ENCODE results near the gene EHF.
"Not testable (repeated sequence)": the region's sequence is repeated elsewhere in the genome, so short reads cannot be mapped to it uniquely, and the experiment has no call there.

The EHF gene

DNA sequence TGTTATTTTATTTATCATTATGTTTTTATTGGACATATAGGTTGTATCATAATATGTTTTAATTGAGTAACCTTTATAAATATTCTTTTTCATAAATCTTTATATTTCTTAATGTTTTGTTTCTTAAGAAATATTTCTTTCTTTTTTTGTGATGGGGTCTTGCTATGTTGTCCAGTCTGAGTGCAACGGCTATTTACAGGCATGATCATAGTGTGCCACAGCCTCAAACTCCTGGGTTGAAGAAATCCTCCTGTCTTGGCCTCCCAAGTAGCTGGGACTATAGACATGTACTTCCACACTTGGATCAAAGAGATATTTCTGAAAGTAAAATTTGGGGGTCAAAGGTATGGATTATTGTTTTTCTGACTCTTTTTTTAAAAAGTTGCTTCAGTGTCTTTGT lies 53.1 kb downstream of the EHF start:
- DNase-seq = no peak

DNA sequence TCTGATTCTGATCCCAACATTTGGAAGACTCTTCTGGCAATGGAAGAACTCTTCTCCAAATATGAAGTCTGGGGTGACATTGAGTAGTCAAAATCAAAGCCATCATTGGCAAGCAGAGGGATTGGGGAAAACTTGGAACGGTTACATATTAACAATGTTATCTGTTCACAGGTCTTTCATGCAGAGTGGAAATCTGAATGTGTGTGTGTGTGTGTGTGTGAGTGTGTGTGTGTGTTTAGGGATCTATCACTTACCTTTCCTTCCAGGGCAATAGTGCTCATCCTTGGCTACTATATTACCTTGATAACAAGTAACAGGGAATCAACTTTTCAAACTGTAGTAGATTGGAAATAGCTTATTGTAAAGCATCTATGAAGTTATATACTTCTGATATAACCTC lies 55.3 kb downstream of the EHF start:
- no peak for DNase-seq

DNA sequence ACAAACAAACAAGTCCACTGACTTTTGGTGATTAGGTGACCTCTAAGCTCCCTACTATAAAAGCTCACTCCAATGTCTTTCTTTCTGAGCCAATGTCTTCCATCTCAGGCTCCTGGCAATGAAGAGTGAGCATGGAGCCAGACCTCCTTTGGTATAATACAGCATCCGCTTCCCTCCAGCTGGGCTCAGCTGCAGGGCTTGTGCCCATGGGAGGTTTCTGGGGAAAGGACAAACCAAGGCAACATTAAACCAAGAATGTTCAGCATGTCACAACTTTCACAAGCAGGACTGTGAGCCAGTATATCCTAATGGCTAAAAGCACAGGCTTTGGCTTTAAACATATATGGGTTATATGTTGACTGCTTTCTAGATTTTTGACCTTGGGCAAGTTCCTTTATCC lies 58.8 kb downstream of the EHF start:
- DNase-seq = no peak

DNA sequence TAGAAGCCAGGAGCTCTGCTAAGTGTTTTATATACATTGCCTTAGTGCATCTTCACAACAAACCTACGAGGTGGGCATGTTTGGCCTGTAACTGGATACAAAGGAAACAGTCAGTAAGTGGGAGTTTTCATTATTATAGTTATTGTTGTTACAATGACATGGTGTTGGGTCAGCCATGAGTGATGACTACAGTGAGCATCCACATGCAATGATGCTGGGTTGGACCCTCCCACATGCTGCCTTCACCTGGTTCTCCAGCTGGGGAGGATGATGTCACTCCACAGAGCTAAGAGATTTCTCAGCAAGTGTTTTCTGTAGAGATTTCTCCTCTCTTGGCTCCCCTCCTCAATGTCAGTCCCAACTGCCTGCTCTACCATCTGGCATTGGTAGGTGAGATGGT lies 59.3 kb downstream of the EHF start:
- no peak for DNase-seq

DNA sequence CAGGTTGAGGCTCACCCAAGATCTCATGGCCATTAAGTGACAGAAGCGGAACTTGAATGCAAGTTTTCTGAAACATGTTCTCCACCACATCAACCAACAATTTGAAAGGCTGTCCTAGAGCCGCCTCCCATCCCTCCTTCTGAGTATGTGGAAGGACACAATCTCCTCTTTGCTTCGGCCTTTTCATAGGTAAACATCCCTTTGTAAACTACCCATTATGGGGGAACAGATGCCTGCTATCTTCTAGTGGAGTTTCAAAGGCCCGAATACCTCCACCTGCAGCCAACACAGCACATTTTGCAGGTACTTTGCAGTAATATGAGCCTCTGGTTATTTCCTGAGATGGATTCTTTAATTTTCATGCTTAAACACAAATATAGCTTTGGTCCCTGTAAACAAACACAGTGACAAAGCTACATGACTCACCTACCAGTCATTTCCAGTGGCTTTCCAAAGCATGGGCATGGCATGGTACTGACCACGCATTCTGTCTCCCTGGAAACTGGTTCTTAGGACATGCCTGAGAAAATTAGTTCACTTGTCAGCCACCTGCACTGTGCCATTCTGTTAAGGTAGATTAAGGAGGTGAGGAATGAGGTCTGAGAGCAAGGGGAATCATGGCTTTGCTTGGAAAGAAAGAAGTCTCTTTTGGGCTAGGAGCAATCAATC lies 60.2 kb downstream of the EHF start:
- no peak for DNase-seq

DNA sequence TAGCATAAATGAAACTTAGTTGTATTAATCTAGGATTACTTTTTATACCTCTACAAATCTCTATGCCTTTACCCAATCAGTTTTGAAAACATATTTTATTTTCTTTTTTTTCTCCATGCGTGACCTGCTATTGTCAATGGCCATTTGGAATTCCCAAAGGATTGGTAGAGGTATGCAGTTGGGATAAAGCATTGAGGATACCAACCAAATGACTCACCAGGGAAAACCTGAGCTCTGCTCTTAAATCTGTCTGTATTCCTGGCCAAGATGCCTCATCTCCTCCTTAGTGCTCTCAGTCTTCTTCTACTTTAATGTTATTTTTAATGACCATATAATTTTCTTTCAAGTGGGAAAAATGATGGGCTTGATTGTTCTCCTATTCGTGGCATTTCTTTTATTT lies 61.9 kb downstream of the EHF start:
- no peak for DNase-seq

DNA sequence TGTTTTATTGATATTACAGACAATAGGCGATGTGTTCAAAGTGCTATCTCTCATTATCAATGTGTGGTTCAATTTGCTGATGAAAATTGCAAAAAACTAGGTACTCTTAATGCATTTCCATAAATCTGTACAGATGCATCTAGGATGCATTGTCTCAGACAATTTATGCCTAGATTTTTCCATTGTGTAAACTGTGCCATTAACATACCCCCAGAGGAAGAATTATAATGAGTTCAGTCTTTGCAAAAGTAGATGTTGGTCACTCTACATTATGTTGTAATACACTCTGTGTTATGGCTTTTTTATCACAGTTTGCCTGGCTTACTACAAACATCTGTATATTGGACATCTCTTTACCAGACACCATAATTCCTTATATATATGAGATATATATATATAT lies 62.5 kb downstream of the EHF start:
- no peak for DNase-seq

DNA sequence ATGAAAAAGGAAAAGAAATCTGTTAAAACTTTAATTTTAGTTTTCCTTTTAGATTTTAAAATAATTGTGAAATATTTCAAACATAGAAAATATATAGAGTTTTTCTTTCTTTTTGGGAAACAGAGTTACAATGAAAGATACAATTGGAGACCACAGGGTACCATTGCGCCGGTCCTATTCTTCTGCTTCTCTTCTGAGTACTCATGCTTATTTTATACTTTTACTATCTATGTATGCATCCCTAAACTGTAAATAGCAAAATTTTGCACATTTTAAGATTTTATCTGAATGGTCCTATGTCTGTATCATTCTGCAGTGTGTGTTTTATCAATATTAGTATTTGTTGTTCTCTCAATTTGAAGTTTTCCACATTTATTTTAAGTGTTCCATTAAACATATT lies 65.0 kb downstream of the EHF start:
- no peak for DNase-seq

DNA sequence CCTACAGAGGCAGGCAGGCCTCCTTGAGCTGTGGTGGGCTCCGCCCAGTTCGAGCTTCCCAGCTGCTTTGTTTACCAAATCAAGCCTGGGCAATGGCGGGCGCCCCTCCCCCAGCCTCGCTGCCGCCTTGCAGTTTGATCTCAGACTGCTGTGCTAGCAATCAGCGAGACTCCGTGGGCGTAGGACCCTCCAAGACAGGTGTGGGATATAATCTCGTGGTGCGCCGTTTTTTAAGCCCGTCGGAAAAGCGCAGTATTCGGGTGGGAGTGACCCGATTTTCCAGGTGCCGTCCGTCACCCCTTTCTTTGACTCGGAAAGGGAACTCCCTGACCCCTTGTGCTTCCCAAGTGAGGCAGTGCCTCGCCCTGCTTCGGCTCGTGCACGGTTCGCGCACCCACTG lies 71.4 kb downstream of the EHF start:
- DNase-seq = not testable (repeated sequence)

DNA sequence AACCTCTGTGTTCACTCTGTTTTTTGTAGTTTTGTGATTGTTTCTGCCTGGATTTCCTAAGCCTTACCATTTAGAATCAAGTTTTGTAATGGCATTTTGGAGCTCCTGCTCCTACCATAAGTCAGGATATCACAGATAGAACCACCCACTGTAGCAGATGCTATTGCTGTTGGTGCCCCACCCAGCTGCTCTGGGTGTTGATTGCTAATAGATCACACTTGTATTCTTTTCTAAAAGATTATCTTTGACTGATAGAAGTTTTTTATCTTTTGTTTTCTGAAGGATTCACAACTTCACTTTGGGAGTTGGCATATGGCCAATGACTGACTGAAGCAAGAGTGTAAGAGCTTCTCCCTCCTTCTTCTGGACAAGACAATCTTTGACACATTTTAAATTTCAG lies 76.0 kb downstream of the EHF start:
- no peak for DNase-seq

DNA sequence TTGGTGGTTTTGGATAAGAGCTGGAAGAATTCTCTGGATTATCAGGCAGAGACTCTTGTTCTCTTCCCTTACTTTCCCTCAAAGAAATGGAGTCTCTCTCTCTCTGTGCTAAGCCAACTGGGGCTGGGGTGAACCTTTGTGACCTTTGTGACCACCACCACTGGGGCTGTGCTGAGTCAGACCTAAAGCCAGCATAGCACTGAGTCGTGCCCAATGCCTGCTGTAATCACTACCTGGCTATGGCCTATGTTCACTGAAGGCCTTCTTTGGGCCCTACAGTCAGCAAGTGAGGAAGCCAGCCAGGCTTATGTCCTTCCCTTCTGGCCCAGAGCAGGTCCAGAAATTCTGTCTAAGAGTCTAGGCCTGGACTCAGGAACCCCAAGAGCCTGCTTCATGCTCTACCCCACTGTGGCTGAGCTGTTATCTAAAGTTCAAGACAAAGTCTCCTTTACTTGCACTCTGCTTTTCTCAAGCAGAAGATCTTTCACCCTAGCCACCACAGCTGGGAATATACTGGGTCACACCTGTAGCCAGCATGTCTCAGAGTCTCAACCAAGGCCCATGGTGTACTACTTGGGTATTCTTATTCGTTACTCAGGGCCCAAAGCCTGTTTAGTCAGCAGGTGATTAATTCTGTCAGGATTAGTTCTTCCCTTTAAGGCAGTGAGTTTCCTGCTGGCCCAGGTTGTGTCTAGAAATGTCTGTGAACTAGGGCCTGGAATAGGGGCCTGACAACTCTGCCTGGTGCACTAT lies 86.0 kb downstream of the EHF start:
- DNase-seq = no peak

DNA sequence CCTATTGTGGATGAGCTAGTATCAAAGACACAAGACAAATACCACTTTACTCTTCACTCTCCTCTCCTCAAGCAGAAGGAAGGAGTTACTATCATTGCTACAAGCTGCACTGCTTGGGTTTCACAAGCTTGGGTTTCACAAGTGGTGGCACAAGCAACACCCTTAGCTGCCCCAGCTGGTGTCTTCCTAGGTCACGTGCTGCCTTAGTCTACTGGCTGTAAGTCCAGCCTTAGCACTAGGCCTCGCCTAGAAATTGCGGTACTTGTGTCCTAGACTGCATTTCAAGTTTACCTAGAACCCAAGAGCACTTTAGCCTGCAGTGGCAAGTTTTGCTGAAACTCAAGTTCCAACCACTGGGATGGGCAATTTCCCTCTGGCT lies 86.6 kb downstream of the EHF start:
- DNase-seq = no peak
